ENCODE measurements around the gene PRRT1. TPM values are rescaled to one million over a fixed set of nuclear protein-coding genes. Genes with fewer than 3 reads are reported as not detected.

Gene PRRT1
- total and polyA plus RNA-seq, 11 donors: 0.28 to 1.1 (median 0.62) TPM

DNA sequence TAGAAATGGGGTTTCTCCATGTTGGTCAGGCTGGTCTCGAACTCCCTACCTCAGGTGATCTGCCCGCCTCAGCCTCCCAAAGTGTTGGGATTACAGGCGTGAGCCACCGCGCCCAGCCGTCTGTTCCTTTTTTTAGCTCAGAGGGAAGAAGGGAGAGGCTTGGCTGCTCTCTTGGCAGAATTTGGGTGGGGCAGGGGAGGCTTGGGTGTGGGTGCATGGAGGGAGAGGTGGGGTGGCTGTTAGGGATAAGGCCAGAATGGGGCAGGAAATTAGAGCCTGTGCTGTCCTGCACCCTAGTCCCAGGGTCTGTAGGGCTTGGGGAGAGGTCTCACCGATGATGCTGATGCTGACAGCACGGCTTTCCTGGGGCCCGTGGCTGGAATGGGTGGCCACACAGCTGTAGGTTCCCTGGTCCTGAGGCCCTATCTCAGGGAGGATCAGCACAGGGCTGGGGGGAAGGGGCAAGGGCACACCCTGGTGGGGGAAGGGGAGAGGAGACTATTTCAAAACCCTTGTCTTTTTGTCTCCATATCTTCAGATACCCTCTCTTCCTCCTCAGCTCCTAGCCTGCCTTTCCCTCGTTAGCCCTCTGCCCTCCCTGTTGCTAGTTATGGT lies 30.3 kb upstream of the PRRT1 start:
- DNase-seq (peak in 1 of 5 donors; percentile 38), ATAC-seq (no peak)
- no peak for TF ChIP-seq POLR2A (IDR thresholded peaks at IDR 0.05)
- TF ChIP-seq CTCF (IDR thresholded peaks at IDR 0.05): no peak
- intact Hi-C loops (cut with DNase I): no loop called here
- no peaks in the 10 kb centered on the region for H3K9me3 ChIP-seq
- 66 to 84% (median 73%) methylated on average over 8 to 10 of the region's 10 CpGs for WGBS, 4 donors
- no peaks in the 10 kb centered on the region for H3K27me3 ChIP-seq
- H3K4me1 ChIP-seq: peaks cover 10 to 72% (median 58%) of the 10 kb centered on the region in 12 donors
- H3K27ac ChIP-seq: peak overlapping the region in 9 of 12 donors; percentile 14 to 100 (median 69)
- peaks cover 0 to 55% (median 44%) of the 10 kb centered on the region in 9 donors for H3K36me3 ChIP-seq
- H3K4me3 ChIP-seq: no peak overlapping the region

DNA sequence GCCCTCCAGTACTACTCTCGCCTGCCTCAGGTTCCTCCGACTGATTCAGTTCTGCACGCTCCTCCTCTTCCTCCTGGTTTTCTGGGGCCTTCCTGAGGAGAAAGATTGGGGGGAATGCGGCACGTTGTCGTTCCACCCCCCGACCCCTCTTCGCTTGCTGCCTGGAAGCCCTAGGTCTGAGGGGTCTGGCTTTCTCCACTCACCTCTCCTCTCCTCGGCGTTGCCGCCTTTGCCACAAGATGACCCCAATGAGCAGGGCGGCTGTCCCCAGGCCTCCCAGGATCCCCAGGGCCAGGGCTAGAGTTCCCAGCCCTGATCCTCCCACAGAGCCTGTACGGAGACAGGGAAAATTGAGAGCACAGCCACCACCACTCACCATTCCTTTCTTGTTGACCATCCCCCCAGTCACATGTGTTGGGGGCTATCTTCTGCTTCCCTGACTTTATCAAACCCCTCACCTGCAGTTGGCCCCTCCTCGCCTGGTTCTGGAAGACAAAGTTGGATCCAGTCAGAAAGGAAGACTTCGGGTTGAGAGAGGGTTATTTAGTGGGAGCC lies 29.5 kb upstream of the PRRT1 start:
- ATAC-seq: no peak
- DNase-seq: no peak
- Histone ChIP-seq H3K36me3 (peaks cover 0 to 47% (median 36%) of the 10 kb centered on the region in 9 donors), H3K27ac (peak overlapping the region in 6 of 12 donors; percentile 8 to 100 (median 62)), H3K27me3 (no peaks in the 10 kb centered on the region), H3K9me3 (no peaks in the 10 kb centered on the region), H3K4me1 (peaks cover 11 to 72% (median 58%) of the 10 kb centered on the region in 12 donors), H3K4me3 (no peak overlapping the region)
- 85 to 90% (median 88%) methylated on average over 15 of the region's 15 CpGs for WGBS, 4 donors
- TF ChIP-seq POLR2A (IDR thresholded peaks at IDR 0.05): no peak
- TF ChIP-seq CTCF (IDR thresholded peaks at IDR 0.05): no peak
- intact Hi-C loops (cut with DNase I): no loop called here

DNA sequence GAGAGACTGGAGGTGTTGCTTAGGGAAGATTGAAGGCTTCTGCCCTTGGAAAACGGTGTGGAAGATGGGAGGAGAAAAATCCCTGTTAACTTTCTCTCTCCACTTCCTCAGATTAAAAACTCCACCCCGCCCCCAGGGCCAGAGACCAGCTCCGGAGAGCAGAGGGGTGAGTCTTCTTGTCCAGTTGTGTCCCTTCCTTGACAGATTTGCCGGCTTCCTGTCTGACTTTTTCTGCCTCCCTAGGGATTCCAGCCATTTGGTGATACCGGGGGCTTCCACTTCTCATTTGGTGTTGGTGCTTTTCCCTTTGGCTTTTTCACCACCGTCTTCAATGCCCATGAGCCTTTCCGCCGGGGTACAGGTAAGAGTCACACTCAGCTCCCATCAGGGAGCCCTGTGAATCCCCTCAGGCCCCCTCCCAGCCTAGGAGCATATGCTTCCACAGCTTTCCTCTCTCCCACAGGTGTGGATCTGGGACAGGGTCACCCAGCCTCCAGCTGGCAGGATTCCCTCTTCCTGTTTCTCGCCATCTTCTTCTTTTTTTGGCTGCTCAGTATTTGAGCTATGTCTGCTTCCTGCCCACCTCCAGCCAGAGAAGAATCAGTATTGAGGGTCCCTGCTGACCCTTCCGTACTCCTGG lies 28.1 kb upstream of the PRRT1 start:
- TF ChIP-seq POLR2A (IDR thresholded peaks at IDR 0.05) (no peak), CTCF (IDR thresholded peaks at IDR 0.05) (no peak)
- Histone ChIP-seq H3K4me1 (peaks cover 15 to 74% (median 60%) of the 10 kb centered on the region in 12 donors), H3K27me3 (no peaks in the 10 kb centered on the region), H3K4me3 (peak overlapping the region in 5 of 12 donors; percentile 80 to 96 (median 88)), H3K36me3 (peaks cover 0 to 44% (median 33%) of the 10 kb centered on the region in 9 donors), H3K9me3 (no peaks in the 10 kb centered on the region), H3K27ac (peak overlapping the region in 9 of 12 donors; percentile 87 to 100 (median 97))
- DNase-seq: no peak
- WGBS, 4 donors: 53 to 61% (median 60%) methylated on average over 10 of the region's 10 CpGs
- no peak for ATAC-seq
- intact Hi-C loops (cut with DNase I): loop anchor here in 4 of 10 donors (5.0 to 10.0 kb wide), 3 partner anchors 48 to 515 kb away; partner anchors contain the start of genes C6orf47 (in 2 of the 4), CSNK2B (in 2 of the 4), GPANK1 (in 2 of the 4) and LY6G5B (in 2 of the 4)
